ENCODE data around the gene CYP19A1. TPM values are rescaled to one million over a fixed set of nuclear protein-coding genes. Genes with fewer than 3 reads are reported as not detected.
"Not testable (repeated sequence)": the region's sequence is repeated elsewhere in the genome, so short reads cannot be mapped to it uniquely, and the experiment has no call there.

Gene CYP19A1
- total and polyA plus RNA-seq, 8 donors = 0.18 to 2.7 (median 0.35) TPM; not detected in 5

DNA sequence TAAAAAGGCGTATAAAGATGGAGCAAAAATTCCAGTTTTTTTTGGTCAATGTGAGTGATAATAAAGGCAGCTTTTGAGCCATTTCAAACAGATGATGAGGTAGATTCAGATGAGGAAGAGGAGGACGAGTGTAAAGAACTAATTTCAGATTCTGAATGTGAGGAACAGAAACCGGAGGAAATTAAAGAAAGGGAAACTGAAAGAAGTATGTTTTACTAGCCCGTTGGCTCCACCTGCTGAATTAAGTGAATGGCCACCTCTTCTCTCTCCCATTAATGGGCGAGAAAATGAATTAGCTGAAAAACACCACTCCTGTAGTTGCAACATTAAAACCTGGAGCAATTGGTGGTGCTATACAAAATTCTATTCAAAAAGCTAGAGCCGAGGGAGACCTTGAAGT, 55.4 kb downstream of the CYP19A1 start:
- no peaks in the 10 kb centered on the region for H3K9me3 ChIP-seq
- peak overlapping the region in 1 of 5 donors; percentile 8 for H3K27ac ChIP-seq
- H3K36me3 ChIP-seq = no peaks in the 10 kb centered on the region
- H3K4me1 ChIP-seq = peaks cover 0 to 9% (median 0%) of the 10 kb centered on the region in 4 donors
- H3K27me3 ChIP-seq = peaks cover 0 to 13% (median 0%) of the 10 kb centered on the region in 3 donors
- DNase-seq = no peak
- intact Hi-C loops (cut with DNase I; ENCODE audit: low total_unique reads) = no loop called here
- 69 to 85% (median 79%) methylated on average over 6 of the region's 6 CpGs for WGBS, 5 donors
- no peak for TF ChIP-seq EP300 (IDR thresholded peaks at IDR 0.05)
- TF ChIP-seq, protein P1, sequence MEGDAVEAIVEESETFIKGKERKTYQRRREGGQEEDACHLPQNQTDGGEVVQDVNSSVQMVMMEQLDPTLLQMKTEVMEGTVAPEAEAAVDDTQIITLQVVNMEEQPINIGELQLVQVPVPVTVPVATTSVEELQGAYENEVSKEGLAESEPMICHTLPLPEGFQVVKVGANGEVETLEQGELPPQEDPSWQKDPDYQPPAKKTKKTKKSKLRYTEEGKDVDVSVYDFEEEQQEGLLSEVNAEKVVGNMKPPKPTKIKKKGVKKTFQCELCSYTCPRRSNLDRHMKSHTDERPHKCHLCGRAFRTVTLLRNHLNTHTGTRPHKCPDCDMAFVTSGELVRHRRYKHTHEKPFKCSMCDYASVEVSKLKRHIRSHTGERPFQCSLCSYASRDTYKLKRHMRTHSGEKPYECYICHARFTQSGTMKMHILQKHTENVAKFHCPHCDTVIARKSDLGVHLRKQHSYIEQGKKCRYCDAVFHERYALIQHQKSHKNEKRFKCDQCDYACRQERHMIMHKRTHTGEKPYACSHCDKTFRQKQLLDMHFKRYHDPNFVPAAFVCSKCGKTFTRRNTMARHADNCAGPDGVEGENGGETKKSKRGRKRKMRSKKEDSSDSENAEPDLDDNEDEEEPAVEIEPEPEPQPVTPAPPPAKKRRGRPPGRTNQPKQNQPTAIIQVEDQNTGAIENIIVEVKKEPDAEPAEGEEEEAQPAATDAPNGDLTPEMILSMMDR (IDR thresholded peaks at IDR 0.05) = no peak
- no peak for TF ChIP-seq POLR2A (IDR thresholded peaks at IDR 0.05)
- no peak for TF ChIP-seq POLR2AphosphoS5 (IDR thresholded peaks at IDR 0.05)
- H3K4me3 ChIP-seq = no peak overlapping the region

DNA sequence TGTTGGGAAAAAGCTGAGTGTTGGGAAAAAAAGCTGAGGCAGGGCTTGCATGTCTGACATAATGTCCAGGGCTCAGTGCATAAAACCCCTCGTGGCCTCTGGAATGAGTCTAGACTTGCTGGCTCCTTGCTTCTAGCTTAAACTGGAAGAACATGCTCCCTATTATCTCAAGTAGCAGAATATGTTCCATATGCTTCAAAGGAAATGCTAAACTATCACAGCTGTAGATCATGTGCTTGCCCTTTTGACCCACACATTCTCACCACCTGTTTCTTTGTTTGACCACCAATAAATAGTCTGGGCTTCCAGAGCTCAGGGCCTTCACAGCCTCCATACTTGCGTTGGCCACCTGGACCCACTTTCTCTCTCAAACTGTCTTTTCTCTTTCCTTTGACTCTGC, 56.2 kb downstream of the CYP19A1 start:
- H3K4me3 ChIP-seq; H3K36me3 ChIP-seq; H3K4me1 ChIP-seq; intact Hi-C loops (cut with DNase I; ENCODE audit: low total_unique reads); H3K9me3 ChIP-seq: not testable (repeated sequence)
- Histone ChIP-seq H3K27me3 (peaks cover 0 to 13% (median 0%) of the 10 kb centered on the region in 3 donors), H3K27ac (peak overlapping the region in 1 of 5 donors; percentile 8)
- DNase-seq = peak in 1 of 2 donors; percentile 21
- 35 to 57% (median 42%) methylated on average over 2 of the region's 2 CpGs for WGBS, 5 donors

GRCh38 chr15:51281368-51281967, 56.9 kb downstream of the CYP19A1 start:
- DNase-seq = peak; percentile 64 to 82
- Histone ChIP-seq H3K27ac (no peak overlapping the region), H3K36me3 (no peaks in the 10 kb centered on the region), H3K9me3 (no peaks in the 10 kb centered on the region), H3K4me3 (no peak overlapping the region), H3K27me3 (peaks cover 0 to 13% (median 0%) of the 10 kb centered on the region in 3 donors), H3K4me1 (peaks cover 0 to 9% (median 0%) of the 10 kb centered on the region in 4 donors)
- WGBS, 5 donors = 34 to 54% (median 37%) methylated on average over 4 of the region's 4 CpGs
- TF ChIP-seq, protein P1 (IDR thresholded peaks at IDR 0.05) = peak in 5 of 7 experiments; percentile 38 to 57 (median 46)
- no peak for TF ChIP-seq POLR2A (IDR thresholded peaks at IDR 0.05)
- intact Hi-C loops (cut with DNase I; ENCODE audit: low total_unique reads) = no loop called here

DNA sequence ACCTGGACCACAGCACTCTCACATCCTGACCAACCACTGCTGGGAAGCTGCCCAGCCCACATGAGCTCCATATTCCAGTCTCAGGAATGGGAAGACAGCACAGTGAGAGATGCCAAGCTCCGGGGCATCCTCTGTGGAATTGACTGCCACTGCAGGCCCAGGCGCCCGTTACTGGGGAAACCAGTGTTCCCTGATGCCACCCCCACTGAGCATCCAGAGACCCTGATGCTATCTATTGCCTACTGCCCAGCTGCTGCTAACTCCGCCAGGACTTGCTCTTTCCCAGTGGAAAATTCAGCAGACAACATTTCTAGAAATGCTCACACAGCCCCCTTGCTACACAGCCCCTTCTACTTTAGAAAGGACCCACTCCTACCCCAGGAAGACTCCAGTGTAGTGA, 57.6 kb downstream of the CYP19A1 start:
- TF ChIP-seq, protein P1 (IDR thresholded peaks at IDR 0.05) = no peak
- TF ChIP-seq POLR2A (IDR thresholded peaks at IDR 0.05) (no peak), POLR2AphosphoS5 (IDR thresholded peaks at IDR 0.05) (no peak), EP300 (IDR thresholded peaks at IDR 0.05) (no peak)
- intact Hi-C loops (cut with DNase I; ENCODE audit: low total_unique reads) = no loop called here

GRCh38 chr15:51279391-51279790, 59.0 kb downstream of the CYP19A1 start:
- Histone ChIP-seq H3K9me3 (no peaks in the 10 kb centered on the region), H3K27me3 (peaks cover 0 to 26% (median 0%) of the 10 kb centered on the region in 3 donors), H3K36me3 (no peaks in the 10 kb centered on the region), H3K4me1 (peaks cover 0 to 9% (median 0%) of the 10 kb centered on the region in 4 donors), H3K4me3 (no peak overlapping the region), H3K27ac (no peak overlapping the region)
- TF ChIP-seq, protein P1 (IDR thresholded peaks at IDR 0.05) = no peak
- TF ChIP-seq POLR2A (IDR thresholded peaks at IDR 0.05) = no peak
- no peak for TF ChIP-seq EP300 (IDR thresholded peaks at IDR 0.05)
- no peak for TF ChIP-seq POLR2AphosphoS5 (IDR thresholded peaks at IDR 0.05)
- WGBS, 5 donors = 90 to 94% (median 91%) methylated on average over 1 of the region's 1 CpG
- no peak for DNase-seq
- intact Hi-C loops (cut with DNase I; ENCODE audit: low total_unique reads) = no loop called here

More for the DNA sequence above, 57.6 kb downstream of the CYP19A1 start:
- no peak overlapping the region for H3K27ac ChIP-seq
- no peaks in the 10 kb centered on the region for H3K9me3 ChIP-seq
- no peak overlapping the region for H3K4me3 ChIP-seq
- H3K4me1 ChIP-seq = peaks cover 0 to 9% (median 0%) of the 10 kb centered on the region in 4 donors
- no peak for DNase-seq
- H3K36me3 ChIP-seq = no peaks in the 10 kb centered on the region
- 95 to 98% (median 95%) methylated on average over 4 of the region's 4 CpGs for WGBS, 5 donors
- peaks cover 0 to 13% (median 0%) of the 10 kb centered on the region in 3 donors for H3K27me3 ChIP-seq
